HAP-1 (cell line): ENCODE measurements around the gene LRCH1.
"Not testable (repeated sequence)": the region's sequence is repeated elsewhere in the genome, so short reads cannot be mapped to it uniquely, and the experiment has no call there.

Source experiments
- DNase-seq, 2 experiments: peaks; one replicate each; pipeline ENCODE4 v3.0.0-alpha.2; 2016 to 2020; ENCODE audit warnings: low spot score in 2 of 2
- H3K27me3 ChIP-seq: fragments of 250-450 bp; sonication (Bioruptor Pico); 2 replicates; pipeline ENCODE4 v1.5.1; 2020; ENCODE audit warnings: low read depth, mild to moderate bottlenecking, moderate library complexity
- H3K36me3 ChIP-seq: fragments of 250-450 bp; sonication (Bioruptor Pico); replicated peaks from 2 replicates; pipeline ENCODE4 v1.5.1; 2020; ENCODE audit warnings: mild to moderate bottlenecking
- H3K4me1 ChIP-seq: fragments of 250-450 bp; sonication (Bioruptor Pico); 2 replicates; pipeline ENCODE4 v1.5.1; 2020; ENCODE audit warnings: mild to moderate bottlenecking
- H3K4me3 ChIP-seq: fragments of 250-450 bp; sonication (Bioruptor Pico); 2 replicates; pipeline ENCODE4 v1.5.1; 2020; ENCODE audit warnings: mild to moderate bottlenecking, moderate library complexity
- H3K9me3 ChIP-seq: fragments of 250-450 bp; sonication (Bioruptor Pico); 2 replicates; pipeline ENCODE4 v1.5.1; 2020; ENCODE audit warnings: mild to moderate bottlenecking, moderate library complexity
- in situ Hi-C: fragments of 300-500 bp; cut with MboI; formaldehyde crosslinking; loops from 3 replicates; pipeline ENCODE4 v1.14.3; 2020; ENCODE audit warnings: low sequenced_read_pairs, inconsistent platforms, mixed read lengths

LRCH1 gene

DNA sequence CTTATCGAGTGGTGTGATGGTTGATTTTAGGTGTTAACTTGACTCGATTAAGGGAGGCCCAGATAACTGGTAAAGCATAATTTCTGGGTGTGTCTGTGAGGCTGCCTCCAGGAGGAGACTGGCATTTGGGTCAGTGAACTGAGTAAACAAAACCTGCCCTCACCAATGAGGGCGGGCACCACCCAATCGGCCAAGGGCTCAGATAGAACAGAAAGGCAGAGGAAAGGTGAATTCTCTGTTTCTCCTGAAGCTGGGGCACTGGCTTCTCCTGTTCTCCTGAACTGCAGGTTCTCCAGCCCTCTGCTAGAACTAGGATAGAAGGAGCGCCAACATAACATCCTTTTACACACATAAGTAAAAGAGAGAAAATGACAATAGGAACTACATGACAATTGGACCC lies 208.9 kb downstream of the LRCH1 start:
- H3K27me3 ChIP-seq = no peaks in the 10 kb centered on the region
- no peaks in the 10 kb centered on the region for H3K9me3 ChIP-seq
- no peaks in the 10 kb centered on the region for H3K4me1 ChIP-seq
- H3K4me3 ChIP-seq = no peak overlapping the region
- no peak for DNase-seq
- H3K36me3 ChIP-seq = no peaks in the 10 kb centered on the region
- in situ Hi-C loops = no loop called here

- H3K4me1 ChIP-seq, H3K27me3 ChIP-seq, H3K9me3 ChIP-seq, H3K4me3 ChIP-seq, DNase-seq, in situ Hi-C loops: not testable (repeated sequence)
- peaks cover 39% of the 10 kb centered on the region for H3K36me3 ChIP-seq
These were observed 217.0 kb downstream of the LRCH1 start for GRCh38 chr13:46769925-46770324.

- Histone ChIP-seq H3K4me1 (0 out of 2 replicates have a peak, but pooled peaks cover 3% of the 10 kb centered on the region), H3K27me3 (no peaks in the 10 kb centered on the region), H3K9me3 (no peaks in the 10 kb centered on the region), H3K36me3 (peaks cover 53% of the 10 kb centered on the region), H3K4me3 (no peak overlapping the region)
- in situ Hi-C loops = no loop called here
- no peak for DNase-seq
These were observed 218.7 kb downstream of the LRCH1 start for GRCh38 chr13:46771693-46772092.

- H3K4me3 ChIP-seq = no peak overlapping the region
- DNase-seq = no peak
- H3K4me1 ChIP-seq = 0 out of 2 replicates have a peak, but pooled peaks cover 3% of the 10 kb centered on the region
- peaks cover 71% of the 10 kb centered on the region for H3K36me3 ChIP-seq
- H3K9me3 ChIP-seq = no peaks in the 10 kb centered on the region
- in situ Hi-C loops = no loop called here
- no peaks in the 10 kb centered on the region for H3K27me3 ChIP-seq
These were observed 220.6 kb downstream of the LRCH1 start for GRCh38 chr13:46773541-46773940.

DNA sequence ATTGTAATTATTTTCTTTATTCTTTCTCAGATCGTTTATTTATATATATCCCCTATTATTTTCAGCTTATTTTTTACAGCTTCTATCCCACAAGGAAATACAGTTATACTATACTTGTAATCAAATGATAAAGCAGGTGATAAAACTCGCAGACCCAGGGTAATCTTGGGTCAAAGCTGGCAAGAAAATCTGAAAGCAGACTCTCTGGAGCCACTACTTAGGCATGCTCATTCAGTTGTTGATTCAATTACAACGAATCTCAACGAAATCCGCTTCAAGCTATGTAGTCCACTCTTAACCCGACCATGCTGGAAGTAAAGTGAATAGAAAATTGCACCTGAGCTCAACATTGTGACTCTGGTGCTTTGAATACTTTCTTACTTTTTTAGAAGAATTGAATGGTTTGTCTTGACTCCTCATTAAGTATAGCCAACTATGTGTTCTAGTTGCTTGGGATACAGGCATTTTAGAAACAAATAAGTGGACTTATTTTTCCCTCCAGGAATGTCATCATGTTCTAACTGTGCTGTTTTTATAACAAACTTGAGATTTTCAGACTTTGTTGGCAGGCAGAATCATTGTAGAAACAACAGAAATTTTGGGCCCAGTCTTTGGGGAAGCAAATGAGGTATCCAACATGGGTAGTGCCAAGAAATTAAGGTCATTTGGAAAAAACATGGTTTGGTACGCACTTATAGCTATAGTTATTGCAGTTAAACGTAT lies 222.6 kb downstream of the LRCH1 start:
- DNase-seq = no peak
- Histone ChIP-seq H3K4me1 (0 out of 2 replicates have a peak, but pooled peaks cover 3% of the 10 kb centered on the region), H3K36me3 (peaks cover 84% of the 10 kb centered on the region), H3K9me3 (no peaks in the 10 kb centered on the region), H3K27me3 (no peaks in the 10 kb centered on the region), H3K4me3 (no peak overlapping the region)
- in situ Hi-C loops = no loop called here

GRCh38 chr13:46778095-46778494 lies 225.1 kb downstream of the LRCH1 start:
- DNase-seq = no peak
- Histone ChIP-seq H3K4me3 (no peak overlapping the region), H3K36me3 (peaks cover 91% of the 10 kb centered on the region), H3K27me3 (no peaks in the 10 kb centered on the region), H3K4me1 (no peaks in the 10 kb centered on the region), H3K9me3 (no peaks in the 10 kb centered on the region)
- in situ Hi-C loops = no loop called here

DNA sequence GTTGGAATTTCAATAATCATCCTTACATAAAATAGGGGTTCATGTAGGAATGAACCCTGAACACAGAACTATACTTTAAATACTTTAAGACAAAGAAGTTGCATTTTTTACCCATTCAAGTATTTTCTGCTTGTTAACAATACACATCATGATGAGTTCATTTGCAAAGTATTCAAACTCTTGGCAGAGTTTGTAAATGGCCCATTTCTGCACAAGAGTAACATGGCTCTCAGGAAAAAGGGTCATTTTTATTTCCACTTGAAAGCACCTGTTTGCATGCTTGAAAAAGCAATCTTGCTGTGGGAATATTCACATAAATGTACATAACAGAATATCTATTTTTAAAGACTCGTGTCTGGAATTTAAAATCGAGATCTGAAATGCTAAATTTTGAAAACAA lies 225.9 kb downstream of the LRCH1 start:
- no peak for DNase-seq
- Histone ChIP-seq H3K27me3 (no peaks in the 10 kb centered on the region), H3K4me3 (no peak overlapping the region), H3K36me3 (peaks cover 91% of the 10 kb centered on the region), H3K9me3 (no peaks in the 10 kb centered on the region), H3K4me1 (no peaks in the 10 kb centered on the region)
- in situ Hi-C loops = no loop called here

- Histone ChIP-seq H3K4me1 (no peaks in the 10 kb centered on the region), H3K27me3 (no peaks in the 10 kb centered on the region), H3K4me3 (no peak overlapping the region), H3K9me3 (no peaks in the 10 kb centered on the region), H3K36me3 (peaks cover 95% of the 10 kb centered on the region)
- in situ Hi-C loops = no loop called here
- DNase-seq = no peak
These were observed 229.1 kb downstream of the LRCH1 start for GRCh38 chr13:46782066-46782465.

DNA sequence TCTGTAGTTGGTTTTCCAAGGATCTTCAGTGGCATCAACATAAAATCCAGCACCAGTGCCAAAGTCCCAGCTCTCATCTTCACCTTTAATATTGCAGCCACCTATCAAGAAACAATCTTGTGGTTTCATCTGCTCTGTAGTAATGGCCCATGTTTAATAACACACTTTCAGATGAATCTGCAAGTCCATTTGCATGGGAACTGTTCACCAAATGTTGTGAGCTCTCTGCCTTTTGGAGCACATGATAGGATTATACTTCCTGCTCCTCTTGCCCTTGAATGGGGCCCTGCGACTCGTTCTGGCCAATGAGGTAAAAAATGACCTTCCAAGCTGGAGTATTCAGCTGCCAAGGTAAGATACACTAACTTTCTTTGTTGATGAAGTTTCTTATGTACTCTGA lies 229.7 kb downstream of the LRCH1 start:
- no peaks in the 10 kb centered on the region for H3K4me1 ChIP-seq
- in situ Hi-C loops = no loop called here
- no peaks in the 10 kb centered on the region for H3K27me3 ChIP-seq
- DNase-seq = no peak
- no peaks in the 10 kb centered on the region for H3K9me3 ChIP-seq
- H3K36me3 ChIP-seq = peaks cover 94% of the 10 kb centered on the region
- no peak overlapping the region for H3K4me3 ChIP-seq

GRCh38 chr13:46783504-46783903 lies 230.5 kb downstream of the LRCH1 start:
- Histone ChIP-seq H3K27me3 (no peaks in the 10 kb centered on the region), H3K4me1 (no peaks in the 10 kb centered on the region), H3K9me3 (no peaks in the 10 kb centered on the region), H3K4me3 (no peak overlapping the region), H3K36me3 (peaks cover 93% of the 10 kb centered on the region)
- in situ Hi-C loops = no loop called here
- DNase-seq = no peak

DNA sequence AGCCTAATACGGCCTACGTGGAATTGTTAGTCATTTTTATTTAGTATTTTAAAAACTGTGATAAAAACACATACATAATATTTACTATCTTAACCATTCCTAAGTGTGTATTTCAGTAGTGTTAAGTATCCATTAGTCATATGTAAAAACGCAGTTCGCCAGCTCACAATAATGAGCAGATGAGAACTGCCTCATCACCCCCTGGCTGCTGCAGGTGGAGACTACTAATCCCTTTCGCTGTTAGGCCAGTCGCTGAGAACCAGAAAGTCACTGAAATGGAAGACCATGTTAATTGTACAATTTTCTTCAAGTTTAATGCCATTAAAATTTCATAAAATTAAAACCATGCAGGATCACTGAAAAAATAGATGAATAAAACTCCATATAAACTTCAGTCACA lies 242.4 kb downstream of the LRCH1 start:
- Histone ChIP-seq H3K4me1 (peaks cover 20% of the 10 kb centered on the region), H3K4me3 (no peak overlapping the region), H3K9me3 (no peaks in the 10 kb centered on the region), H3K36me3 (peaks cover 14% of the 10 kb centered on the region), H3K27me3 (no peaks in the 10 kb centered on the region)
- in situ Hi-C loops = no loop called here
- DNase-seq = peak; percentile 44 to 57

- H3K4me1 ChIP-seq = peaks cover 20% of the 10 kb centered on the region
- in situ Hi-C loops = no loop called here
- peak overlapping the region; percentile 75 for H3K4me3 ChIP-seq
- no peaks in the 10 kb centered on the region for H3K27me3 ChIP-seq
- no peaks in the 10 kb centered on the region for H3K9me3 ChIP-seq
- H3K36me3 ChIP-seq = 0 out of 2 replicates have a peak, but pooled peaks cover 8% of the 10 kb centered on the region
- DNase-seq = no peak
These were observed 243.2 kb downstream of the LRCH1 start for GRCh38 chr13:46796129-46796514.

DNA sequence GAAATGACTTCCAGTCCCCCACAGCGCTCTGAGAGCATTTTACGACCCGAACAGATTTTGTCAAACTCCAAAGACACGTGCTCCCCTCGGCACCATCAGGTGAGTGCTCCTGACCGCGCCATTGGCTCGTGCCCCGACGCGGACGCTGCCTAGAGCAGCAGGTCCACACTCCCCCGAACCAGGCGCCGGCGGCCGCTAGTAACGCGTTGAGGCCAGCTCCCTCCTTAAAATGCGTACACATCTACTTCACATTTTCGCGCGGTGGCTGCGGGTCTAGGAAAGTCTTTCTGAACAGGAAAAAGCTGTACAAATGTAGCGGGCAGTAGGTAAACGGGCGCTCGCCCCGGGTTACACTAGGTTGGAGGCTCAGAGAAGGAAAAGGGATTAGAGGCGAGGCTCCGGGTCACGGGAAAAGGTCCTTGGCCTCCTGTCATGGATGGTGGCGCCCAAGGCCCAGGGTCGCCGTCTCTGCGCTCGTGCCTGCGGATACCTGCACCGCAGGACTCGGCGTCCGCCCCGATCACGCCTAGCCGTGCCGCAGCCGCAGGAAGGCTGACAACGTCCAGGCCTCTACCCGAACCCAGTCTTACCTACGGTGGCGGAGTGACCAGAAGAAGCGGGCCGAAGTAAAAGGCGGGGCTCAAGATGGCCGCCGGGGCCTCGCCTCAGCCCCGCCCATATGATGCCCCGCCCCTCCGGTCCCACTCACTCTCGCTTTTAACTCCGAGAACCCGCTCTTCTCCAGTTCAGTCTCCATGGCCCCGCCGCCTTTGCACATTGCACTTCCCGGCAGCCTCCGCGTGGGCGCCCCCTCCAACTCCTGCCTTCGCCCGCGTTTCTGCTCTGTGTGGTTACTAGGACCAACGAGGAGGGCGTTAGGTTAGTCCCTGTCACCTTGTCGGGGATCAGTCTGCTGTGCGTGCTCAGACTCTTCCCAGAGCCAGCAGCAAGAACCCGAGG lies 243.8 kb downstream of the LRCH1 start, which contains the start of gene ESD:
Gene ESD (minus strand): TSS at position 647 of the 960 bp plus-strand sequence. CDS start 5,748 bp downstream, outside the sequence.
- DNase-seq = peak; percentile 91 to 98
- no peaks in the 10 kb centered on the region for H3K27me3 ChIP-seq
- H3K36me3 ChIP-seq = 0 out of 2 replicates have a peak, but pooled peaks cover 6% of the 10 kb centered on the region
- peak within 1 kb of the TSS; percentile 75 for H3K4me3 ChIP-seq
- H3K4me1 ChIP-seq = peaks cover 25% of the 10 kb centered on the region
- H3K9me3 ChIP-seq = no peaks in the 10 kb centered on the region
- in situ Hi-C loops = no loop called here
